Central memory CD4-positive, alpha-beta T cell (primary cell): Measurements from ENCODE around the gene DDX1.
"Not testable (repeated sequence)": the region's sequence is repeated elsewhere in the genome, so short reads cannot be mapped to it uniquely, and the experiment has no call there.

ENCODE experiments used
- DNase-seq: peaks from one replicate; pipeline ENCODE4 v3.0.0; 2022

Gene DDX1

DNA sequence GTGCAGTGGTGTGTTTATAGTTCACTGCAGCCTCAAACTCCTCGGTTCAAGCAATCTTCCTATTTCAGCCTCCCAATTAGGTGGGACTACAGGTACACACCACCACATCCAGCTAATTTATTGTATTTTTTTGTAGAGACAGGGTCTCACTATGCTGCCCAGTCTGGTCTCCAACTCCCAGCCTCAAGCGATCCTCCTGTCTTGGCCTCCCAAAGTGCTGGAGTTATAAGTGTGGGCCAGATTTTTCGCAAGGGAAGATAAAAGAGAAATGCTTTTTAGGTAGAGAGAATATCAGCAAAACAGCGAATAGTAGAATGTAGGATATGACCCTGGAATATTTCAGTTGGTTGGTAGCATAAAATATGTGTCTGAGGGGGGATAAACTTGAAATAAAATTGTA, 4.3 kb downstream of the DDX1 start:
- DNase-seq, result no peak

- DNase-seq, result no peak
Measured at GRCh38 chr2:15596350-15596749, 4.7 kb downstream of the DDX1 start.

- DNase-seq, result no peak
Measured at GRCh38 chr2:15596968-15597367, 5.3 kb downstream of the DDX1 start.

DNA sequence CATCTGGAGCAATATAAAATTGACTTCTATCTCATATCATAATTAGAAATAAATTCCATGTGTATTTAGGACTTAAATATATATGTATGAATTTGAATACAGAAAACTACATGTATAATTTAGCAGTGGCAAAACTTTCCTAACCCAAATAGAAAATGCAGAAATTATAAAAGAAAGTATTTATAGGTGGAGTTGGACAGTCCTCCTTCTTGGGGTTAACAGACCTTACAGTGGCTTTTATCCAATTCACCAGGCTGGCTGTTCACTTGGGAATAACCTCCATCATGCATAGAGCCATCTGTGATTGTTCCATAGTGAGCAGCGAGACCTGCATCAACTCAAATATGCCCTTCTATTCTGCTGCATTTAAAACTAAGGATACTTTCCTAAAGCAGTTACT, 8.3 kb downstream of the DDX1 start:
- DNase-seq, result no peak

DNA sequence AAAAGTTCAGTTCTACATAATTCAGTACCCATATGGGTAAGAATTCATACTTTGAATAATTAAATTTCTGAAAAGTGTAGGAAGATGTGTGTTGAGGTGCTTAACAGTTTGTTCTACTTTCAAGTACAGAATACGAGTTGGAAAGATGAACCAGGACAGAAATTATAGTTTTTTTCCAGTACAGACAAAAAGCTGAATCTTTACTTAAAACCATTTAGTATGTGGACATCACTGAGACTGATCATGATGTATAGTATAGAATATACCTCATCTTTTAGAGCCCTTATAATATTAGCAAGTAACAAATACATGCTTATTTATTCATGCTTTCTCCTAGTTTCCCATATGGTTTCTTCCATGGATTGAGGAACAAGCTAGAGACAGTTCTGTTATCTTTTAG, 10.0 kb downstream of the DDX1 start:
- no peak for DNase-seq

DNA sequence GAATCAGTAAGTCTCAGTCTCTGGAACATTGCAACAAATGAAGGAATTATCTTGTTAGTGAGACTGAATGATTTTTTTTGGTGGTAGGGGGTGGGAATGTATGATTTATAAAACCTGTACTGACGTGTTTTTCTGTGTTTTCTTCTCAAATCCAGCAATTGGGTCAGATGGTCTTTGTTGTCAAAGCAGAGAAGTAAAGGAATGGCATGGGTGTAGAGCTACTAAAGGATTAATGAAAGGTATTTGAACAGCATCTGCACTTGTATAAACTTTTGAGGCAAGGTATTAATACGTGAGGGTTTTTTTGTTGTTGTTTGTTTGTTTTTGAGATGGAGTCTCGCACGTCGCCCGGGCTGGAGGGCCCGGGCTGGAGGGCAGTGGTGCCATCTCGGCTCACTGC, 10.7 kb downstream of the DDX1 start:
- DNase-seq, result no peak

DNA sequence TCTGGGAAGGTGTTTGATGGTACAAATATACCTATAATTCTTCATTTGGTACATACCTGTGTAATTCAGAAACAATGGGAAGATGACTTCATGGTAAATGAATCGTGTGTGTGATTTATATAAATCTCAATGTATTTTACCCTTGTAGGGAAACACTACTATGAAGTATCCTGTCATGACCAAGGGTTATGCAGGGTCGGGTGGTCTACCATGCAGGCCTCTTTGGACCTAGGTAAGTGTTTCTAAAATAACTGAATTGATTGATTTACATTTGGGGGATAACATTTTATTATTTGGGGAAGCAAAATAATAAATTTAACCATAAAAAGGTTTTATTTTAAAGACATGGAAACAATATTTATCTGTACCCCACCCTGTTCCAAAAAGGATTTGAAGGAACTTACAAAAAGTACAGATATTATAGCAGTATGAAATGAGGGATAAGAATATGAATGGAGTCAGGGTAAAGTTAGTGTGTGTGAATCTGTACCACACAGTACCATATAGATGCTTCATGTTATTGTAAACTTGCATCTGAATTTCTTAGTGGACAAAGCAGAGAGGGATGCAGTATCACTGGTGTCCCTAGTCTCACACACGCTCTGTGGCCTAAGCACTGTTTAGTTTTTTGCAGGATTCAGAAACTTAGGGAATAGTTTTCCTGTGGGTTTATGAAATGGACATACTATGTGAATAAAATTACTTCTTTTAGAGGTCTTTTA, 11.5 kb downstream of the DDX1 start:
- DNase-seq, result no peak

- DNase-seq, result no peak
Measured at GRCh38 chr2:15603948-15604347, 12.3 kb downstream of the DDX1 start.

DNA sequence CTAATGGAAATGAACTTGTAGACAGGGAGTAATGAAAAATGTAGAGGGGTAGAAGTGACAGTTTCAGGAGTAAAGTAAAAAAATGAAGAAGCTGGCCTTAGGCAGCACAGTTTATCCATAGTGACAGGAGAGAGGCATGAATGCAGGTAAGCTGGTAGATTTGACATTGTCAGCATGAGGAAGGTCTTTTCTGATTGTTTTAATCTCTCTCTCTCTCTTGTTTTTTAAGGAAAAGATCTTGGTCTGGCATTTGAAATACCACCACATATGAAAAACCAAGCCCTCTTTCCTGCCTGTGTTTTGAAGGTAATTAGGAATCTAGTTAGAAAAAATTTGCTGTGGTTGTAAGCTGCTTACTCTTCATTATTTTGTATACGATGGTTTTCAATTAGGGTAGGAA, 14.1 kb downstream of the DDX1 start:
- DNase-seq, result no peak

GRCh38 chr2:15606481-15607441, 15.1 kb downstream of the DDX1 start:
- no peak for DNase-seq

DNA sequence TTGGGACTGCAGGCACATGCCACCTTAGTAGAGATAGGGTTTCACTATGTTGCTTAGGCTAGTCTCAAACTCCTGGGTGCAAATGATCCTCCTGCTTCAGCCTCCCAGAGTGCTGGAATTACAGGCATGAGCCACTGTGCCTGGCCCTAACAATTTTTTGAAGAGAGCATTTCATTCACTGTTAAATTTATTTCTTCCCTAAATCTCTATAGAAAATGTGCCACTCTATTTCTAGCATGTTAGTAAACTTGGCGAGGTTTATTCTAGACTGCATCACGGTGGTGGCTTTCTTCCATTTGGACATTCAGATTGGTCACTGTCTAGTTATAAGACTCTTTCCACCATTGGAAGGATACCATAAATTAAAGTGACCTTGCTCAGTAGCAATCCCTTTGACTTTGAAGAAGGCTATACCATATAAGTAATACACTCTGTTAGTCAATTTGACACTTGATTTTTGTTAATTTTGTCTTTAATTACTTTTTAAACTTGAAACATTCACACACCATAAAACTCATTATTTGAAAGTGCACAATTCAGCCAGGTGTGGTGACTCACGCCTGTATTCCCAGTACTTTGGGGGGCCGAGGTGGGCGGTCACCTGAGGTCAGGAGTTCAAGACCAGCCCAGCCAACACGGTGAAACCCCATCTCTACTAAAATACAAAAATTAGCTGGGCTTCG, 16.2 kb downstream of the DDX1 start:
- DNase-seq, result no peak

DNA sequence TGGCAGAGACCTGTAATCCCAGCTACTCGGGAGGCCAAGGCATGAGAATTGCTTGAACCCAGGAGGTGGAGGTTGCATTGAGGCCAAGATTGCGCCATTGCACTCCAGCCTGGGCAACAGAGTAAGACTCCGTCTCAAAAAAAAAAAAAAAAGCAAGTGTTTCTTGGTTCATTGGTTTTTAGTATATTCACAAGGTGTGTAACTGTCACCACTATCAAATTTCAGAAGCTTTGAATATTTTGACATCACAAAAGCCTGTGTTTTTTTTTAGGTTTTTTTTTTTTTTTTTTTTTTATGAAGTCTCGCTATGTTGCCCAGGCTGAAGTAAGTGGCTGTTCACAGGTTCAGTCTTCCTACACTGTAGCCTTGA, 16.7 kb downstream of the DDX1 start:
- no peak for DNase-seq

GRCh38 chr2:15609341-15610042, 17.8 kb downstream of the DDX1 start:
- DNase-seq, result no peak

DNA sequence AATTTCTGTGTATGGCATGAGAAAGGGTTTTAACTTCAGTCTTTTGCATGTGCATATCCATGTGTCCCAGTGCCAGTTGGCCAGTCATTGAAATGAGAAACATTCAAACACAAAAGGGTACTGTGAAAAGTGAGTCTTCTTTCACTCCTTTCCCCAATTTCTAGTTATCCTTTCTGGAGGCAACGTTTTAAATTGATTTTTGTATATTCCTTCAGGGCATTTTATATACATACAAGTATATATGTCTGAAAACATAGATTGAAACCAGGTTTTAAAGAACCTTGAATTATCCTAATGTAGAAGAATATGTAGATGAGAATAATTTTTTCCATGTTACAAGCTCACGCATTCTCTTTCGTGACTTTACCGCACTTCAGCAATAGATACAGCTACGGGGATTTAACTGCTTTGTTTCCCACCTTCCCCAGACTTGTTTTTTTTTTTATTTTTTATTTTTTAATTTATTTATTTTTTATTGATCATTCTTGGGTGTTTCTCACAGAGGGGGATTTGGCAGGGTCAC, 18.8 kb downstream of the DDX1 start:
- DNase-seq, result no peak

- DNase-seq, result not testable (repeated sequence)
Measured at GRCh38 chr2:15612101-15612500, 20.4 kb downstream of the DDX1 start.

DNA sequence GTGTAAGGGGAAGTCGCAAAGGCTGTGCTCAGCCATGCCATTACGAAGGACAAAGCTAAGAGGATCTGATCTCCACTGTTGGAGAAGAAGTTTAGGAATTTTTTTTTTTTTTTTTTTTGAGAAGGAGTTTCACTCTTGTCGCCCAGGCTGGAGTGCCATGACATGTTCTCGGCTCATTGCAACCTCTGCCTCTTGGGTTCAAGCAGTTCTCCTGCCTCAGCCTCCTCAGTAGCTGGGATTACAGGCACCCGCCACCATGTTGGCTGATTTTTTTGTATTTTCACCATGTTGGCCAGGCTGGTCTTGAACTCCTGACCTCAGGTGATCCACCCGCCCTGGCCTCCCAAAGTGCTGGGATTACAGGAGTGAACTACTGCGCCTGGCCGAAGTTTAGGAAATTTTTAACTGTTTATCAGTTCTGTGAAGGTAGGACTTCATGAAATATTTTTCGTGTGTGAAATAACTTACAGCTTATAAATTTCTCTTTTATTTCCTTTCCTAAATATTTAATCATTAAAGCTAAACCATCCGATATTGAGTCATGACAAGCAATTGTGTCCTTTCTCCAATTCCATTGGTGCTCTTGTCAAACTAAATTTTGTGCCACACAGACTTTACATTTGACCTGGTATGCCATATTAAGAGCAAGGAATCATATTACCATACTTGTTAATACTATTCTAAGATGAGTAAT, 22.2 kb downstream of the DDX1 start:
- no peak for DNase-seq

- no peak for DNase-seq
Measured at GRCh38 chr2:15614545-15615300, 23.1 kb downstream of the DDX1 start.

DNA sequence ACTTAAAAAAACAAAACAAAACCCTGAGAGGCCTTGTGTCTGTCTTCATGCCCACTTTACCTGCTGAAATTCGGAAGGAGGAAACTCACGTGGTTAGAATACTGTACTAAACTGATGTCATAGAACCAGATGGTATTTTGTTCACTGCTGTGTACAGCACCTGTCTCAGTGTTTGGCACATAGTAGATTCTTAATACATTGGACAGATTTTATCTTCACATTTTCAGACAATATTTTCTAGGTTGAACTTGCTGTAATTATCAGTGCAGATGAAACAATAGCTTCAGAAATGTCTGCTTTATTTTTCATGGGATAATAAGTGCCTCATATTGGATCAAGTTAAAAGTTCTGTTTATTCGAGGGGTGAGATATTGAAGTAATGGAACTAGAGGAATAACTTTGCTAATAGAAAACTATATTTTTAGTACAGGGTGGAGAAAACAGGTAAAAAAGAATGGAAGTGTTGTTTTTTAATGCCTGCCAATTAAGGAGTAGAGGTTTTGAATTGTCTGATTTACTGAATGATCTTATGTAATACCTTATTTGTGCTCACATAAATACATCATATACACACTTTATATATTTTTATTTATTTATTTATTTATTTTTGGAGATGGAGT, 23.7 kb downstream of the DDX1 start:
- no peak for DNase-seq

DNA sequence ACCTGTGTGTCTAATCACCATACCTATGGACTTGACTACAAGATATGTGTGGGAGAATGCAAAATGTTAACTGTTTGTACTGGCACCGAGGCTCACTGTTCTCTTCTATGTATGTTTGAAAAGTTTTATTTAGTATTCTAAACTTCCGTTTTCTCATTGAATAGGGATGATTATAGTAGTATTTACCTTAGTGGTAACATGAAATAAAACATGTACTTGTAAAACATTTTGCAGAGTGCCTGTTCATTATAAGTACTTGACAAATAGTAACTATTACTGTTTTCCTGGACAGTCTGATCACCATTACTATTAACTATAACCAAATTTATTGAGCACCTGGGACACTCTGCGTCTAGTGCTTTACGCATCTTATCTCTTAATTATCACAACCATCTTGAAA, 24.8 kb downstream of the DDX1 start:
- DNase-seq, result no peak

- no peak for DNase-seq
Measured at GRCh38 chr2:15616850-15617777, 25.4 kb downstream of the DDX1 start.
